ENCODE data around the gene DNAJB4.
"Not testable (repeated sequence)": the region's sequence is repeated elsewhere in the genome, so short reads cannot be mapped to it uniquely, and the experiment has no call there.

DNAJB4 gene

DNA sequence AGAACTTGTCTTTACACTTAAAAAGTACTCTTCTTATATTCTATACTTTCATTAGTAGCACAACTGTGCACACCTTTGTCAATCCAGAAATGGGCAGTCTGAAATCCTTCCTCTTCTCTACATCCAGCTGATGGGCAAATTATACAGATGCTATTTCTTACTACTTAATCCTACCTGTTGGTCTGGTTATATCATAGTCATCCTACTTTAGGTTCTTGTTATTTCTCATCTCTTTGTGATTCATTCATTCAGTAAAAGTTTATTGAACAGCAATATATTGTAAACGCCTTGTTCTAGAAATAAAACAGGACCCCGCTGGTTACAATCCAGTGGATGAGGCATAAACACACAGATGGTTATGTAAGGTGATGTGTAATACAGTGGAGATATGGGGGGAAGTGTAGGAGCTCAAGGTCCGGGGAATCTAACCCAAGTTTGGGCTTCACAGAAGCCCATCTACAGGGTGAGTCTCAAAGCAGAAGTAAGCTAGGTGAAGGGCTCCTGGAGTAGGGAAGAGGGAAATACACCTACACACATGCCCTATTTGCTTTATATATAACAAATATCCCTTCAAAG, 14.0 kb upstream of the DNAJB4 start:
- DNase-seq (ENCODE audit: low read depth, low spot score) = no peak

DNA sequence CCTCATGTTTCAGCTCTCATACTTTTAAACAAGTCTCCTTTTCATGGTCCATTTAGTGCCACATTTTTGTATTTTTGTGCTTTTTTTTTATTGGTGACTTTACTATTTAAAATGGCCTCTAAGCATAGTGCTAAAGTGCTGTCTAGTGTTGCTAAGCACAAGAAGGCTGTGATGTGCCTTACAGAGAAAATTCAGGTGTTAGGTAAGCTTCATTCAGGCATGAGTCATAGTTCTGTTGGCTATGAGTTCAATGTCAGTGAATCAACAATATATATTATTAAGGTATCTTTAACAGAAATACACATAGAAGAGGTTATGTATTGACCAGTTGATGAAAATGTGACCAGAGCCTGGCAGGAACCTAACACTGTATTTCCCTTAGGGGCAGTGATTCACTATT, 13.1 kb upstream of the DNAJB4 start:
- DNase-seq (ENCODE audit: low read depth, low spot score) = no peak

DNA sequence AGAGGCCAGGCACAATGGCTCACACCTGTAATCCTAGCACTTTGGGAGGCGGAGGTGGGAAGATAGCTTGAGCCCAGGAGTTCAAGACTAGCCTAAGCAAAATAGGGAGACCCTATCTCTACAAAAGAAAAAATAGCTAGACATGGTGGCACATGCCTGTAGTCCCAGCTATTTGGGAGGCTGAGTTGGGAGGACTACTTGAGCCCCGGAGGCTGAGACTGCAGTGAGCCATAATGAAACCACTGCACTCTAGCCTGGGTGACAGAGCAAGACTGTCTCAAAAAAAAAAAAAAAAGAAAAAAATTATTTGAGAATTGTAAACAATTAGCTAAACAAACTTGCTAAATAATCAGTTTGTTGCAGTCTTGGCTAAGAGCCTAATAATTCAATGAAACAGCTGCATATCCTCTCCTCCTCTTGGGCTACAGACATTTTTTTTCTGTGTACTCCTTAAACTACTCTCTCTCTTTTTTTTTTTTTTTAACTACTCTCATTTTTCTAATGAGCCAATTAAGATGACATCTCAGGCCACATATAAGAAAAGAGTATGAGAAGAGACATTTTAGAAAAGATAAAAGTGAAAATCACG, 10.5 kb upstream of the DNAJB4 start:
- DNase-seq (ENCODE audit: low read depth, low spot score) = no peak

DNA sequence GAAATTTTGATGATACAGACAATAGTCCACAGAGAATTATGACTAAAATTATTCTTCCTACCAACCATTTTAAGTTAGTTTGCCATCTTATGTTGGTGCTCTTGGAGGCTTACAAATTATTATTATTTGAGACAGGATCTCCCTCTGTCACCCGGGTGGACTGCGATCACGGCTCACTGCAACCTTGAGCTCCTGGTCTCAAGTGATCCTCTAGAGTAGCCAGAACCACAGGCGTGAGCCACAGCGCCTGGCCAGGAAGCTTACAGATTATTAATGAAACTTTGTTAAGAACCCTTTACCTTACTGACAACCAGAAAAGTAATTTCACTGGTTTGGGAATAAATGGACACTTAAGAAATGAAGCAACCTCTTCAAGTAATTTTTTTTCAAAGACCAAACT, 8.0 kb upstream of the DNAJB4 start:
- DNase-seq (ENCODE audit: low read depth, low spot score) = no peak

DNA sequence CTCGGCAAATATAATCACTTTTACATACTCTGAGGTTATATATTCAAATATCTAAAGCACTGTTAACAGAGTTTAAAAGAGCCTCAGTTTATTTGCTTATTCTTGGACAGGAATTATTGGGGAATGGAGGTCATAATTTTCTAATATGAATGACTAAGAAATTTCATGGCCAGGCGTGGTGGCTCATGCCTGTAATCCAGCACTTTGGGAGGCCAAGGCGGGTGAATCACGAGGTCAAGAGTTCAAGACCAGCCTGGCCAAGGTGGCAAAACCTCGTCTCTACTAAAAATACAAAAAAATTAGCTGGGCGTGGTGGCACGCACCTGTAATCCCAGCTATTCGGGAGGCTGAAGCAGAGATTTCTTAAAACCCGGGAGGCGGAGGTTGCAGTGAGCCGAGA, 4.2 kb upstream of the DNAJB4 start:
- not testable (repeated sequence) for DNase-seq (ENCODE audit: low read depth, low spot score)

DNA sequence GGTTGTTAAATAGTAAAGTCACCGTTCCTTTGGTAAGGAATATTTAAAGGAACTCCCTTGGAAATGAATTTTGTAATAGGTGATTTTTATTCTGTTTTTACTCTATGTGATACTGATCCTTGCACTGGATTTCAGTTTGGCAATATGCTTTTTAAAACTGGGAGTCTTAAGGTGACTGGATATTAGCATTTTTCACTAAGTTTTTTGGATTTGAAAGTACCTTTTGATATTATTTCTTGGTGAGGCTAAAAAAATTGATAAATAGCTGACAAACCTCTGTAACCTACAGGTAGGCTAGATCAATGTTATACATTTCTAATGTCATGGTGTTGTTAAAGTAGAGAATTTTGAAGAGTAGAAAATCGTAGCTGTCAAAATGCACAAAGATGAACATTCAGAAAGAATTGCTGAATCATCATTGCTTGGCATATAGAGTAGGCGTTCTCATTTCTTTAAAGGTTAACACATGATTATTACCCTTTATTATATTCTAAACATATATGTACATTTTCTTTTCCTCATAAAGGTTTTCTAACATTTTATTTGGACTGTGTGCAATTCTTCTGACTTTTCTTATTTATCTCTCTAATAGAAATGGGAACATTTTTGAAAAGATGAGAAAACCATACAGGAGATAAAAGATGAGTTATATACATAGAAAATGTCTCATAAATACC, 1.5 kb upstream of the DNAJB4 start:
- DNase-seq (ENCODE audit: low read depth, low spot score) = no peak

DNA sequence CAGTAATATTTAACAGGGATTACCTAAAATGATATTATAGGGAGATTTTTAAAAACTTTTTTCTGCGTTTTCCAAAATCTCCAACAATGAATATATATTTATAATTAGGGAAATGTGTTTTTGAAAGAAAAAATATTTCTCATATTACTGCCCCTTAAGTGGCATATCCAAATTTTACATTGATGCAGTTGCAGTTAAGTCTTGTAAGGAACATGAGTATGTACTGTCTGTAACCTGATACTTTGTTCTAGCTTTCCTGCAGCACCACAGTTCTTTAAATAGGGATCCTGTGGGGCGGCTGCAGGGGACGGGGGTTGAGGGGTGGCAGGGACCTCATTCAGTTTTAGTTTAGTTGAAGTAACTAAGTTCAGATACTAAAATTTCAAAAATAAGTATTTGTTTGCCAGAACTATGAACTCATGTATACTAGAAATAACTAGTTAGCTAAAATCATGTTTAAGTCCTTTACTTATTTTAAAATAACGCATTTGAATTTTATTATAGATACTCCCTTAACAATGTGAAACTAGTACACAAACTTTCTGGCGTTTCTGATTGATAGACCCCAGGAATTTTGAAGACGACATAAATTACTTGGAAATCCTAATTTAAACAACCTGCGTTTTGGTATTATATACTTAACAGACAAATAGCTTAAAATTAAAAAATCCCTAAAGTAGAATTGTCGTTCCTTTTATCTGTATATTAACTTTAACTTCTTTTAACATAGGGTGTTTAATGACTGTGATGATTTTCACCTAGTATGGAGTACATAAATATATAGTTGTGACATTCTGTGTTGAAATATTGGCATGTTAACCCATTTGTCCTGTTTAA, 639 bp upstream of the DNAJB4 start:
- peak; percentile 12 for DNase-seq (ENCODE audit: low read depth, low spot score)

DNA sequence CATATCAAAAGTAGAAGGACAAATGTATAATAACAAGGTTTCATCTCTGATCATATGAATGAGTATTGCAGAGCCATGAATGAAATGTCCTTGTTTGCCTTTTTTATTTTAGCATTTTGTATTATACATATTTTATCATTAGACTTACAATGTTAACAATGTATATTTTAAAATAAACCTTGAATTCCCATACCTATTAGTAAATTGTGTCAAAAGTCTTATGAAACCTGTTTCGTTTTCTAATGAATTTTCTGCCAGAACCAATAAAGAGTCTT, 646 bp downstream of the DNAJB4 start:
- DNase-seq (ENCODE audit: low read depth, low spot score) = no peak

DNA sequence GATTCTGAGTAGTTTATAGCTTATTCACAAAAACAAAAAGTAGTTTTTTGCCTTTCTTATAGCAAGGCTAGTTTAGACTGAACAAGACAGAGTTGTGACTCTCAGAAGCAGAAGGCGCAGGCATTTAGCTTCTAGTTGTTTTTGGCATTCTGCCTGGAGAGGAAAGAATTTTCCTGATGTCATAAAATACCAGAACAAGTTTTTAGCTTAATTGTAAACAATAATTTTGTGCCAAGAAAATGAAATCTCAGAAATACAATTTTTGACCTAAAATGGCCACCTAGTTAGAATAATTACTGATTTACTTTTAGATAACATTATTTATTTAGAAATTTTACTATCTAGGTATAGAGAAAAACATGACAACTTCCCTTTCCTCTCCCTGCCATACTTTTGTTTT, 1.0 kb downstream of the DNAJB4 start:
- DNase-seq (ENCODE audit: low read depth, low spot score) = no peak

DNA sequence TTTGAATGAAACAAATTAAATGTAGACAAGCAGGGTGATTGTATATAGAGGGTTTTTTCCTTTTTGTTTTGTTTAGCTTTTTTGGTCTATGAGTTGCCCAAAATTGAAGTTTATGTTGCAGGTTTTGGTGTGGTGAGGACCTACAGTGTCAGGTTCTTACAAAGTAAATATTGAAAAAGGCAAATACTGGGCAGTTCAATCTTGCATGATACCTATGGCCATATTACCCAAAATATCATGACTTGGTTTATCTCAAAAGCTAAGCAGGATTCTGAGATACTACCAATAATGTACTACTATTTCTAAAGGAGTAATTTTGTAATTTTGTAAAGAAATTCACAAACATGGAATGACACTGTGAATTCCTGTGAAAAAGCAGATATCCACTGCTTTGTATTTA, 1.8 kb downstream of the DNAJB4 start:
- DNase-seq (ENCODE audit: low read depth, low spot score) = no peak

DNA sequence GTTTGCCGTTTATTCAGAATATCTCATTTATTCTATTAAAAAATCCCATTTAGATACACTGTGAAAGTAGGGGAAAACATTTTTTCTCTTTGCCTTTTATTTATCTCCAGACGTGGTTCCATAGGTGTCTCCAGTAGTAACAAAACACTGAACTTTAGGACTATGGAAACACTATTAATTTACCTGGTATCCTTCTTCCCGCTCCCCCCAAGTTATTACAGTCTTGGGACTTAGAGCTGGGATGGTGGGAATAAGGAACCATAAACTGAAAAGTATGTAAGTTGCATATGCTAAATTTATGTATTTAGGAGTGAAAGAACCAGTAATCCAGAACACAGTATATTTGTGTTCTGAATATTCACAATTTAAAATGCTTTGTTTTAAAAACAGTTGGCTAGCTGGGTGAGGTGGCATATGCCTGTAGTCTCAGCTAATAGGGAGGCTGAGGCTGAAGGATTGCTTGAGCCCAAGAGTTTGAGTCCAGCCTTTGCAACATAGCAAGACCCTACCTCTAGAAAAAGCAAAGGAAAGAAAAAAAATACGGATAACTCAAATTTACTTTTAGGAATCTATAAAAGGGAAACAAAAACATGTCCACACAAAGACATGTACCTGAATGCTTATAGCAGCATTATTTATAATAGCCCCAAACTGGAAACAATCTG, 3.1 kb downstream of the DNAJB4 start:
- no peak for DNase-seq (ENCODE audit: low read depth, low spot score)

DNA sequence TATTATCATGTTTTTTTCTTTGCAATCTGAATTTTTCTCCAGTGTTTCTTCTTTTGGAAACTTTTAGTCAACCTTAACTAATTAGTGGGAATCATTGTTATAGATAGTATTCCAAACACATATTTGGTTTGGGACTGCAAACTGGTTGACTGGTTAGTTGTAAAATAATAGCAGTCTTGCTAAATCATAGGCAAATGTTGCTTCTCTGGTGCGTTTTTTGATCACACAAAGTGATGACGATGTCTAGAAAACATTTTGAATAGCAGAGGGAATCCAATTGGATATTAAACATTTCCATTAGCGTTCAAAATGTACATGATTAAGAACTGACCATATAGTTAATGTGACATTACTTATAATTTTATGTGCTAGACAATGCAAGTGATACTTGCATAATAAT, 4.5 kb downstream of the DNAJB4 start:
- no peak for DNase-seq (ENCODE audit: low read depth, low spot score)

DNA sequence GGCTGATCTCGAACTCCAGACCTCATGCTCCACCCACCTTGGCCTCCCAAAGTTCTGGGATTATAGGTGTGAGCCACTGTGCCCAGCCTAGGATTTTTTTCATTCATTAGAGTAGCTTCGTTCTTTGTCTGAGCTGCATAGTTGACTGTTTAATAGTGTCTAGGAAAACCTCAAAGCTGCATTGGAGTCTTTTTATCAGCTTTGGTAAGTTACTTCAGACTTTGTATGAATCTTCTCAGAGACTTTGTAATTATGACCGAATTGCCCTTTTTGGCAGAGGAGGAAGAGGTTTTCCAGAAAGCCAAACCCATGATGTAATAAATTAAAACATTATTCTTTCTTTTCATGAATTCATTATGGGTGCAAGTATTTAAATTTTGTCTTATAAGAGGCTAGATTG, 5.1 kb downstream of the DNAJB4 start:
- DNase-seq (ENCODE audit: low read depth, low spot score) = no peak

DNA sequence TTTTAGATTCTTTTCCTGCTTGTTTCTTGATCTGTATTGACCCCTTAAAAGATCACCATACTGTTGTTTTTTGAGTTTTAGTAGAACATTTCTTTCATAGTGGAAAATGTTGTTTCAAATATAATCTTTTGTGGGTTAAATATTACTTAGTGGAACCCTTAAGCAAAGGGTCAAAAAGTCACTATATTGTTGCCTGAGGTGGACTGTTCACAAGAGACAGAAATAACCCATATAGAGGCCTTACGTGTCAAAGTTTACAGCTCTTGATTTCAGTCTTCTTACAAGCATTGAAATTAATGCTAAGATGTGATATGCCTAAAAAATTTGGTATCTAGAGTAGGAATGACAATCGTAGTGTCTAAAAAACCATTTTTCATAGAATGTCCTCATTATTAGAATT, 6.3 kb downstream of the DNAJB4 start:
- DNase-seq (ENCODE audit: low read depth, low spot score) = no peak

DNA sequence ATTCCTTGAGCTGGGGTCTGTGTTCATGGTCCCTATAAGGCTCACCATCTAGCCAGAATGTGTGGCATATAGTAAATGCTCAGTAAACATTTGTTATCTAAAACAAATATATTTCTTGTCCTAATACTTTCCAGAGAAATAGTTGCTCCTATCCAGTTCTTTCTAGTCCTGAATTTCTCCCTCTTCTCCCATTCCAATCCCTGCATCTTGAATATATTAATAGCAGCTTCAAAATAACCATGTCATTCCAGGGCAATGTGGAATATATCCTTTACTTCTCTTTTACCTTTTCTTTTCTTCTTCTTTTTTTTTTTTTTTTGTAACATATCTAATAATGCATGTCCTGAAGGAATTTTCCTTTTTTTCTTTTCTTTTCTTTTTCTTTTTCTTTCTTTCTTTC, 10.4 kb downstream of the DNAJB4 start:
- DNase-seq (ENCODE audit: low read depth, low spot score) = no peak

DNA sequence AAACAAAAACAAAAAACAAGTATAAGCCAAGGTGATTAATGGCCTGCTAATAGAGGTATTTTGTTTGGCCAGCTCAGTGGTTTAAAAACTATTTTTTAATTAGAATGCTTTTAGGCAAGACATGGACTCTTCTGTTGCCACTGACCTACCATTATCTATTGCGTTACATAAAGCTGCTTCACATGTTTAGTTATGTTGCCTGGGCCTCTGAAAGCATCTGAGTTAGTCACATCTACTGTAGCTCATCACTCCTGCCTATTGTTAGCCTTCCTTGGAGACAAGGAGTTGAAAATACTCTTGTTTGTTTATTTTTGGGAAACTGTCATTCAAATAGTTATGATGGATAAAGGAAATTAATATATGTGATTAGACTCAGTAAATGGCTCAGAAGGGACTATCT, 14.3 kb downstream of the DNAJB4 start:
- DNase-seq (ENCODE audit: low read depth, low spot score) = no peak

DNA sequence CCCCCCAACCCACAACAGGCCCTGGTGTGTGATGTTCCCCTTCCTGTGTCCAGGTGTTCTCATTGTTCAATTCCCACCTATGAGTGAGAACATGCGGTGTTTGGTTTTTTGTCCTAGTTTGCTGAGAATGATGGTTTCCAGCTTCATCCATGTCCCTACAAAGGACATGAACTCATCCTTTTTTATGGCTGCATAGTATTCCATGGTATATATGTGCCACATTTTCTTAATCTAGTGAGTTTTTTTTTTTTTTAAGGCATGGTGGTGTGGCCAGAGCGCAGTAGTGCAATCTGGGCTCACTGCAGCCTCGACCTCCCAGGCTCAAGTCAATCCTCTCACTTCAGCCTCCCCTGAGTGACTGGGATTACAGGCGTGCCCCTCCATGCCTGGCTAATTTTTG, 16.4 kb downstream of the DNAJB4 start:
- DNase-seq (ENCODE audit: low read depth, low spot score) = not testable (repeated sequence)

DNA sequence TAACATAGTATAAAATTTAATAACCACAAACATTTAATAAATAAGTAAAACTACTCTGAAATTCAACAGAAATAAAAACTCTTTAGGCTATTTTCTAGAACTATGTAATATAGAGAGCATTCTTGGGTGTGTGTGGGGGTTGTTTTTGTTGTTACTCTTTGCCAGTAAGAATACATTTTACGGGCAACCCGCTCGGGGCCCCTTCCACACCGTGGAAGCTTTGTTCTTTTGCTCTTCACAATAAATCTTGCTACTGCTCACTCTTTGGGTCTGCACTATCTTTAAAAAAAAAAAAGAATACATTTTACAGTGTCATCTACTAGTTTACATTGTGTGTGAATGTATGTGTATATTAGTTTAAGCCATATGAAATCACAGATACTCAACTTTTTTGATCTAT, 25.1 kb downstream of the DNAJB4 start:
- no peak for DNase-seq (ENCODE audit: low read depth, low spot score)

DNA sequence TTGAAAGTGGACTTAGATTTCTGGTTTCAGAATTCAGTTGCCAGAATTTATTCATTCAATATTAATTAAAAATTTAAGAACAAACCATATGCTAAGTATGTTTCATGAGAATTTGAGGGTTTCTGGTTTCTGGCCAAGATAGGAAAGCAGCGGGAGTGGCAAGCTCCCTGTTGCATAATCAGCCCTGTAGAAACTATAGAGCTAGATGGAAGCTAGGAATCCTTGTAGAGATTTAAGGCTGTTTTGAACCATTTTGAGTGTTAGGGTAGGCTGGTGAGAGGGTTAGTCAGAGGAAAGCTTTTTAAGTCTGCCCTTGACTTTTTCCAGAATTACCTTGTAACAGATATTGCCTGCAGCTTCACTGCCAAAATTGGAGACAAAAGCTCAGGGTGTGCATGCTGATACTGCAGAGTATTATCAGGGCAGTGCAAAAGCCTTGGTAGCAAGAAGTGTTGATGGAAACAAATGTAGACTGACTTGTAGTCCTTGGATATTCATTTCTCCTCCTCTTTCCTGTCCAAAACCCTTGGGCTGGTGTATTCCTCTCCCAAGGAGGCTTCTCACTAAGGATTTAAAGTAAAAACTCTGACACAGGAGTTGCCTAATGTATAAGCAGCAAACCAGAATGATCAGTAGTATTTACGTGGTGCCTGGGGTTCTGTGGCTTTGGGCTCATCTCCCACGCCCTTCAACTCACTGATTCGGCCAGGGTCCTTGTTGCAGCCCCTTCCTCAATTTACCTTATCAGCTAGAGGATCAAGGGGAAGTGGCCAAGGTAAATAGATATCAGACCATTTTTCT, 28.5 kb downstream of the DNAJB4 start:
- DNase-seq (ENCODE audit: low read depth, low spot score) = no peak

DNA sequence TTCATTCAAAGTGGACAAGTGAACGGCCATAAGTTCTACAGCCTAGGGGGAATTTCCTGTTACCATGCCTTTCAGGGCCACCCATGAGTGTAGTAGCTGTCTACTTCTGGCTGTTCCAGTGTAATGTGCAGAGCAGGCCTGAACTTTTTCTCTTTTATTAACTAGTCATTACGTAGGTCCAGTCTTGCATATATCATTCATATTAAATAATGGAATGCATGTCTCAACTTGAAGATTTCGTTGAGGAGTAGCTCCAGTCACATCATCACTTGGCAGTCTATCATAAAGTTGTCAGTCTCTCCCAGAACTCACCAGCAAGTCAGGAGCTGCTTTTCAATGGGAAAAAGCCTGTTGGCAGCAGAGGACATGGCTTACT, 29.0 kb downstream of the DNAJB4 start:
- no peak for DNase-seq (ENCODE audit: low read depth, low spot score)

DNA sequence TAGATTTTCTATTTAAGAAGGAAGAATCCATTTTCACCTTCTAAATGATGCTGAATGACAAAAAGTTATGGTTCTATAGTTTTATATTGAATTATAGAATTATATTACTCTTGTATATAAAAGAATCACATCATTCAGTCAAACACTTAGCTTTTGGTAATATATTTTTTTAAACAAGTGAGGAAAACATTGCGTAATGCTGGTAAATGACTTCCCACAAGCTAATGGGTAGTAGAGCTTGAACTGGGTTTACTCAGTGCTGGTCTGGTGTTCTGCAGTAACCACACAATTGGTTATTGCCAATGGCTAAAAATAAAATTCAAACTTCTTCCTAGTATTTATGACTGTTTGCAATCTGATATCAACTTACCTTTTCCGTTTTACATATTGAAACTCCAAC, 30.4 kb downstream of the DNAJB4 start:
- no peak for DNase-seq (ENCODE audit: low read depth, low spot score)

DNA sequence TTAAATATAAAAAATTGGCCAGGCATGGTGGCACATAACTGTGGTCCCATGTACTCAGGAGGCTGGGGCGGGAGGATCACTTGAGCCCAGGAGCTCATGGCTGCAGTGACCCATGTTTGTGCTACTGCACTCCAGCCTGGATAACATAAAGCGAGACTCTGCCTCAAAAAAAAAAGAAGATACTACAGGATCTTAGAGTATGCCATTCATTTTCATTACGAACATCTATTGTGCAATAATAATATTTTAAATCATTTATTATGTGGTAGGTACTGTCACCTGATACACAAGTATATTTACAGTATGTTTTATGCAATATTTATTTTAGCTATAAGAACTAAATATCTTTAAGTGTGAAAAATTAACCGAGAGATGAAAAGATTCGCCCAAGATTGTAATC, 31.7 kb downstream of the DNAJB4 start:
- DNase-seq (ENCODE audit: low read depth, low spot score) = no peak
